Activated CD4-positive, alpha-beta T cell treated with anti-CD3 and anti-CD28 coated beads for 48 hours (primary cell): ENCODE data around the gene CEMP1.

Source experiments
- DNase-seq: peaks from one replicate; pipeline ENCODE4 v3.0.0-alpha.2; 2020

The CEMP1 gene

GRCh38 chr16:2483939-2484897, 47.0 kb downstream of the CEMP1 start:
- DNase-seq: no peak

GRCh38 chr16:2482708-2483534, 48.3 kb downstream of the CEMP1 start:
- DNase-seq: no peak

DNA sequence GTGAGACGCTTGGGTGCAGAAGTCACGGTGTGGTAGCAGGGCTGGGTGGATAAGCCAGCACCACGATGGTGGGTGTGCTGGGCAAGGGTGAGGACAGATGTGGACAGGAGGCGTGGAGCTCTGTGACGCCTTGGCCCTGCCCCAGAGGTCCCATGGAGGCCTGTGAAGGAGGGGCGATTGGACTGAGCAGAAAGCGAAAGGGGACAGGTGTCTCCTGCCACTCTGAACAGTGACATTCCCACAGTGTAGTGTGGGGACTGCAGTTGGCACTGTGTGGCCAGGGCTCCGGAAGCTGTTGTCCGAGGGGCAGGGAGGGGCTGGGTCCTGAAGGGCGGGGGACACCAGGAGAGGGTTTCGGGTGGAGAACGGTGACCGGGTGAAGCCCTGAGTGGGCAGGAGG, 49.0 kb downstream of the CEMP1 start:
- DNase-seq: no peak

- no peak for DNase-seq
These were observed 49.5 kb downstream of the CEMP1 start for GRCh38 chr16:2481676-2482075.

- no peak for DNase-seq
These were observed 50.3 kb downstream of the CEMP1 start for GRCh38 chr16:2480948-2481347.
